Hepatocyte (in vitro differentiated cells): ENCODE results near the gene WDR1.

Experiments used
- CTCF ChIP-seq: fragments of 200-600 bp; sonication (generic); IDR thresholded peaks from 2 replicates; pipeline ENCODE4 v1.5.1; 2016; ENCODE audit warnings: antibody characterized with exemption, mild to moderate bottlenecking; ENCODE audit not compliant: poor library complexity
- EZH2phosphoT487 ChIP-seq: fragments of 200-600 bp; sonication (generic); IDR thresholded peaks from one replicate; pipeline ENCODE4 v1.6.1; 2018; ENCODE audit warnings: antibody characterized with exemption, mild to moderate bottlenecking, low read depth, moderate library complexity; ENCODE audit not compliant: unreplicated experiment, severe bottlenecking

- TF ChIP-seq CTCF (no peak), EZH2phosphoT487 (no peak)
These were observed 18.7 kb upstream of the WDR1 start for GRCh38 chr4:10135260-10135659.
